ENCODE data around the gene FFAR1. TPM values are rescaled to one million over a fixed set of nuclear protein-coding genes. Genes with fewer than 3 reads are reported as not detected.

FFAR1 gene
- polyA plus RNA-seq, 1 donor = not detected

DNA sequence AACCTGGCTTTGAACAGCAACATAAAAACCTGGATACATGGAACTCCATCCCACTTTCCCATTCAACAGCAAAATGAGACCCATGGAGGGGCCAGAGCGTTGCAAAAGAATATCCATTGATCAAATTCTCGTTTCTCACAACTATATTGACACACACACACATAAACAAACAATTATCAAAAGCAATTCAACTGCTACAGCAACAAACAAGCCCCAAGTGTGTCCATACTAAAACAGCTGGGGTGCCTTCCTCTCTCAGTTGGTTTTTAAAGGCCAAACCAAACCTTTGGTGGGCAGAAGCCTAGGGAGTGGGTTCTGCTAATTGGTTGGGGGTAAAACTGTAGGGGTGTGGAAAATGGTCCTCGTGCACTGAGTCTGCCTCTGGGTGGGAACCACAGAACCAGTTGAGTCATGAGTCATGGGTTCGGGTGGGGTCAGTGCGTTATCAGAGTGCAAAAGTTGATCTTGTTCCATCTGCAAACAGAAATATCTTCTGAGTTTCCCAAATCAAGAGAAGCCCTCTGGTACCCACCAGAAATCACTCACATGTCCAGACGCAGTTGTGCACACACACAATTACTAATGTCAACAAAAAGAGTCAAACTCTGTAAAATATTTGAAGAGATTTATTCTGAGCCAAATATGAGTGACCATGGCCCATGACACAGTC lies 41.6 kb downstream of the FFAR1 start:
- no peak for DNase-seq (ENCODE audit: low read depth)

DNA sequence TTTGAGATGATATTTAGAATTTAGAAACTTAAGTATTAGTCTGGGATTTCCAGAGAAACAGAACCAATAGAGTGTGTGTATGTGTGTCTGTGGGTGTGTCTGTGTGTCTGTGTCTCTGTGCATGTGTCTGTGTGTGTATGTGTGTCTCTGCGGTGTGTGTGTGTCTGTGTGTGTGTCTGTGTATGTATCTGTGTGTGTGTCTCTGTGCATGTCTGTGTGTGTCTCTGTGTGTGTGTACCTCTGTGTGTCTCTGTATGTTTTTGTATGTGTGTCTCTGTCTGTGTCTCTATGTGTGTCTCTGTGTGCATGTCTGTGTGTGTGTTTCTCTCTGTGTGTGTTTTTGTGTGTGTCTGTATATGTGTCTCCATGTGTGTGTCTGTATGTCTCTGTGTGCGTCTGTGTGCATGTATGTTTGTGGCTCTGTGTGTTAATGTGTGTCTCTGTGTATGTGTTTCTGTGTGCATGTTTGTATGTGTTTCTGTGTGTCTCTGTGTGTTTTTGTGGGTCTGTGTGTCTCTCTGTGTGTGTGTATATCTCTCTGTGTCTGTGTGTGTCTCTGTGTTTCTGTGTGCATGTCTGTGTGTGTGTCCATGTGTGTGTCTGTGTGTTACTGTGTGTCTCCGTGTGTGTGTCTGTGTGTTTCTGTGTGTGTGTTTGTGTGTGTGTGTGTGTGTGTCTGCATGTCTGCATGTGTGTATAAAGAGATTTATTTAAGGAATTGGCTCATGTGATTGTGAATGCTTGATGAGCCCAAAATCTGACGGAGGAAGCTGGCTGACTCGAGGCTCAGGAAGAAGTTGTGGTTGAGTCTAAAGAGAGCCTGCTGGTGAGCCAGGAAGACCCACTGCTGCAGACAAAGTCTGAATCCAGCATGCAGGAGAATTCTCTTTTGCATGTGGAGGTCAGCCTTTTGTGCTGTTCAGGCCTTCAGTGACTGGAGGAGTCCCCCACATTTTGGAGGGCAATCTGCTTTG lies 45.3 kb downstream of the FFAR1 start:
- no peak for DNase-seq (ENCODE audit: low read depth)

DNA sequence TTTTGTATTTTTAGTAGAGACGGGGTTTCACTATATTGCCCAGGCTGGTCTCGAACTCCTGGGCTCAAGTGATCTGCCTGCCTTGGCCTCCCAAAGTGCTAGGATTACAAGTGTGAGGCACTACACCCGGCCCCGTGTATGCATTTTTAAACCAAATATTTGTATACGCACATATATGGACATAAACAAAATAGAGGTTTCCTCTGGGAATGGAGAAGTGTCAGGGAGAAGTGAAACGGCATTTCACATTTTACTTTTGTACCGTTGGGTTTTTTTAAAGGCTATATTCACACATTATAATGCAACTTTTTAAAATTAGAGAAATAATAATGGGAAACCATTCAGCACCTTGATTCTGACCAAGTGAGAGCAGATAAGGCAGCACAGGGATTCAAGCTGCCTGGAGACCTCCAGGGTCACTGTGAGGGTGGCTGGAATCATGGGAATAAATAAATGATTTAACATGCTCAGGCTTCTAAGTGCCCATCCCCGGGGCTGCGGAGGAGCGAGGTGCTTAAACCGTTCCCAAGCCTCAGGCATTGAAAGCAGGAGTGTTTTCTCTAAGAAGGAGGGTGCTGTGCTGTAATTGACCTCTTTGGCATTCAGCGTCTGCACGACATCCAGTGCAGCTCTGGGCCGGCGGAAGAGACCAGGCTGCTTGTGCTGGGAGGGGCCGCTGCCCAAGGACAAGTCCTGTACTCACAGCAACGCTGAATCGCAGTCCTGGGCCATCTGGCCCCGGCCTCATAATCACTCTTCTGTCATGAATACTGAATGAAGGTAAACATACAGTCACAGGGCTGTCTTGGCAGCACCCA lies 47.9 kb downstream of the FFAR1 start:
- DNase-seq (ENCODE audit: low read depth) = no peak

DNA sequence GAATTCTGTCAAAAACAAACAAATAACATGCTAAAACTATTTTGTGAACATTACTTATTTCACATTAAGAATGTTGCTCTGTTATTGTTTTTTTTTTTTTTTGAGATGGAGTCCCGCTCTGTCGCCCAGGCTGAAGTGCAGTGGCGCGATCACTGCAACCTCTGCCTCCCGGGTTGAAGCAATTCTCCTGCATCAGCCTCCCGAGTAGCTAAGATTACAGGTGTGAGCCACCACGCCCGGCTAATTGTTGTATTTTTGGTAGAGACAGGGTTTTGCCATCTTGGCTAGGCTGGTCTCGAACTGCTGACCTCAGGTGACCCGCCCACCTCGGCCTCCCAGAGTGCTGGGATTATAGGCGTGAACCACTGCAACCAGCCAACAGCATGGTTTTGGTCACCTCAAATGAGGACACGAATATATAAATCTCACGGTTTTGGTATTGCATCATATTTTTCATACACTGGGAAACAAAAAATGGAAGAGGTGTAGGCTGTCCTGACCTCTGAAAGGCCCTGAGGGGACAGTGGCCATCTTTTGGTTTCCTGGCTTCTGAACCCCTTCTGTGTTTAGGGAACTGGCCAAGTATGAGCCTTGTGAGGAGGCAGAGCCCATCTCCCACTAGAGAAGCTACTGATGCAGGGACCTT lies 48.7 kb downstream of the FFAR1 start:
- DNase-seq (ENCODE audit: low read depth) = no peak

DNA sequence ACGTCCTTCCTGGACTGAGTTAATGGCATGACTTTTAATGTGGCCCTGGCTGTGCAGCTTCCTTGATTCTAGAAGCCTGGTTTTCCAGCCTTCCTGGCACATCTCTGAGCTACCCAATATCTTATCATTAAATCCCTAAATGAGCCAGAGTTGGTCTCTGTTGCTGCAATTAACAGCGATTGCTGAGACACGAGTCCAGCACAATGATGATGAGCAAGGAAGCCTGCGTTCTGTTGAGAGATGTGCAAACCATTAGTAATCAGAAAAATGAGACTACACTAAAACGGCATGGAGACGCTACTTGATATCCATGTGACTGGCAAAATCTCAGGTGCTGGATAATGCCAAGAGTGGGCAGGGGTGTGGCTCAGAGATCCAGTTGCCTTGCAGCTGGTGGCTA lies 49.4 kb downstream of the FFAR1 start:
- DNase-seq (ENCODE audit: low read depth) = no peak

Other genes starting within 250 kb of the FFAR1 start
- gene FXYD3, start 232.1 kb upstream of the FFAR1 start, polyA plus RNA-seq (ENCODE audit: insufficient read length) = 0.42 TPM
- gene LGI4, start 212.8 kb upstream of the FFAR1 start, polyA plus RNA-seq (ENCODE audit: insufficient read length) = 9.0 TPM
- 261 TPM for gene FXYD1, start 209.1 kb upstream of the FFAR1 start, polyA plus RNA-seq (ENCODE audit: insufficient read length)
- gene FXYD7, start 204.6 kb upstream of the FFAR1 start, polyA plus RNA-seq (ENCODE audit: insufficient read length) = 1.0 TPM
- 16.2 TPM for gene FXYD5, start 193.2 kb upstream of the FFAR1 start, polyA plus RNA-seq (ENCODE audit: insufficient read length)
- not detected for gene FAM187B, start 119.2 kb upstream of the FFAR1 start, polyA plus RNA-seq (ENCODE audit: insufficient read length)
- 3.7 TPM for gene LSR, start 98.9 kb upstream of the FFAR1 start, polyA plus RNA-seq (ENCODE audit: insufficient read length)
- 100 TPM for gene USF2, start 78.9 kb upstream of the FFAR1 start, polyA plus RNA-seq (ENCODE audit: insufficient read length)
- gene HAMP, start 65.4 kb upstream of the FFAR1 start, polyA plus RNA-seq (ENCODE audit: insufficient read length) = 0.15 TPM
- 0.33 TPM for gene MAG, start 55.7 kb upstream of the FFAR1 start, polyA plus RNA-seq (ENCODE audit: insufficient read length)
- gene CD22, start 18.7 kb upstream of the FFAR1 start, polyA plus RNA-seq (ENCODE audit: insufficient read length) = 0.82 TPM
- 0.08 TPM for gene FFAR3, start 10.6 kb downstream of the FFAR1 start, polyA plus RNA-seq (ENCODE audit: insufficient read length)
- gene GPR42, start 23.2 kb downstream of the FFAR1 start, polyA plus RNA-seq (ENCODE audit: insufficient read length) = not detected
- 0.09 TPM for gene FFAR2, start 100.4 kb downstream of the FFAR1 start, polyA plus RNA-seq (ENCODE audit: insufficient read length)
- not detected for gene KRTDAP, start 142.6 kb downstream of the FFAR1 start, polyA plus RNA-seq (ENCODE audit: insufficient read length)
- 0.59 TPM for gene DMKN, start 165.7 kb downstream of the FFAR1 start, polyA plus RNA-seq (ENCODE audit: insufficient read length)
- not detected for gene SBSN, start 180.4 kb downstream of the FFAR1 start, polyA plus RNA-seq (ENCODE audit: insufficient read length)
- not detected for gene GAPDHS, start 185.6 kb downstream of the FFAR1 start, polyA plus RNA-seq (ENCODE audit: insufficient read length)
- gene TMEM147, start 197.7 kb downstream of the FFAR1 start, polyA plus RNA-seq (ENCODE audit: insufficient read length) = 45.4 TPM
- gene ATP4A, start 215.8 kb downstream of the FFAR1 start, polyA plus RNA-seq (ENCODE audit: insufficient read length) = not detected
- gene PMIS2, start 238.3 kb downstream of the FFAR1 start, polyA plus RNA-seq (ENCODE audit: insufficient read length) = not detected

Data from forelimb muscle (tissue), 1 donor.